GM23338 (cell line): Measurements from ENCODE around the gene EPHA3.

Experiments used
- CREB1 ChIP-seq: fragments of 250-450 bp; sonication (Bioruptor Pico); IDR thresholded peaks from 2 replicates; pipeline ENCODE4 v1.5.0; 2020; ENCODE audit warnings: low read depth, mild to moderate bottlenecking, moderate library complexity
- CTCF ChIP-seq, 2 experiments: fragments of 200-600 bp in 1 of 2; sonication (generic) in 1 of 2; conservative IDR thresholded peaks; 2 replicates each; pipeline versions ENCODE4 v1.5.1 to v1.6.1; 2016 to 2017; ENCODE audit warnings: antibody characterized with exemption in 2 of 2, low read depth in 2 of 2, mild to moderate bottlenecking in 2 of 2, moderate library complexity in 1 of 2
- ETS1 ChIP-seq: IDR thresholded peaks from 2 replicates; pipeline ENCODE4 v1.6.1; 2016; ENCODE audit warnings: antibody characterized with exemption
- EZH2 ChIP-seq: fragments of 200-600 bp; sonication (generic); IDR thresholded peaks from one replicate; pipeline ENCODE4 v1.8.0; 2017; ENCODE audit warnings: antibody characterized with exemption, mild to moderate bottlenecking, low read depth; ENCODE audit not compliant: unreplicated experiment
- EZH2phosphoT487 ChIP-seq: fragments of 200-600 bp; sonication (generic); IDR thresholded peaks from one replicate; pipeline ENCODE4 v1.8.1; 2018; ENCODE audit warnings: antibody characterized with exemption; ENCODE audit not compliant: unreplicated experiment
- JUNB ChIP-seq: IDR thresholded peaks from one replicate; pipeline ENCODE4 v1.6.1; 2016; ENCODE audit warnings: antibody characterized with exemption; ENCODE audit not compliant: unreplicated experiment
- POLR2AphosphoS5 ChIP-seq: IDR thresholded peaks from 2 replicates; pipeline ENCODE4 v1.6.1; 2016; ENCODE audit warnings: antibody characterized with exemption, low read depth
- REST ChIP-seq: IDR thresholded peaks from one replicate; pipeline ENCODE4 v1.6.1; 2018; ENCODE audit warnings: antibody characterized with exemption; ENCODE audit not compliant: unreplicated experiment
- ZNF114 ChIP-seq: fragments of 250-450 bp; sonication (Bioruptor Pico); IDR thresholded peaks from 2 replicates; pipeline ENCODE4 v1.5.0; 2020; ENCODE audit warnings: mild to moderate bottlenecking, moderate library complexity
- ZNF331 ChIP-seq: fragments of 250-450 bp; sonication (Bioruptor Pico); IDR thresholded peaks from 2 replicates; pipeline ENCODE4 v1.5.0; 2020; ENCODE audit warnings: low read depth, mild to moderate bottlenecking, moderate library complexity
- TF ChIP-seq, protein P1 (sequence below): fragments of 250-450 bp; sonication (Bioruptor Pico); IDR thresholded peaks from 2 replicates; pipeline ENCODE4 v1.5.0; 2020; ENCODE audit warnings: mild to moderate bottlenecking, moderate library complexity

GRCh38 chr3:89157575-89157974 is 50.2 kb downstream of the EPHA3 start:
- TF ChIP-seq CTCF (conservative IDR thresholded peaks at IDR 0.05; ENCODE audit: low read depth in 2 of 2) (no peak), EZH2 (no peak), POLR2AphosphoS5 (no peak), JUNB (no peak), REST (no peak), EZH2phosphoT487 (no peak), CREB1 (CRISPR knock-in tag) (no peak), ETS1 (no peak), ZNF114 (CRISPR knock-in tag) (no peak), ZNF331 (CRISPR knock-in tag) (no peak)
- TF ChIP-seq, protein P1, sequence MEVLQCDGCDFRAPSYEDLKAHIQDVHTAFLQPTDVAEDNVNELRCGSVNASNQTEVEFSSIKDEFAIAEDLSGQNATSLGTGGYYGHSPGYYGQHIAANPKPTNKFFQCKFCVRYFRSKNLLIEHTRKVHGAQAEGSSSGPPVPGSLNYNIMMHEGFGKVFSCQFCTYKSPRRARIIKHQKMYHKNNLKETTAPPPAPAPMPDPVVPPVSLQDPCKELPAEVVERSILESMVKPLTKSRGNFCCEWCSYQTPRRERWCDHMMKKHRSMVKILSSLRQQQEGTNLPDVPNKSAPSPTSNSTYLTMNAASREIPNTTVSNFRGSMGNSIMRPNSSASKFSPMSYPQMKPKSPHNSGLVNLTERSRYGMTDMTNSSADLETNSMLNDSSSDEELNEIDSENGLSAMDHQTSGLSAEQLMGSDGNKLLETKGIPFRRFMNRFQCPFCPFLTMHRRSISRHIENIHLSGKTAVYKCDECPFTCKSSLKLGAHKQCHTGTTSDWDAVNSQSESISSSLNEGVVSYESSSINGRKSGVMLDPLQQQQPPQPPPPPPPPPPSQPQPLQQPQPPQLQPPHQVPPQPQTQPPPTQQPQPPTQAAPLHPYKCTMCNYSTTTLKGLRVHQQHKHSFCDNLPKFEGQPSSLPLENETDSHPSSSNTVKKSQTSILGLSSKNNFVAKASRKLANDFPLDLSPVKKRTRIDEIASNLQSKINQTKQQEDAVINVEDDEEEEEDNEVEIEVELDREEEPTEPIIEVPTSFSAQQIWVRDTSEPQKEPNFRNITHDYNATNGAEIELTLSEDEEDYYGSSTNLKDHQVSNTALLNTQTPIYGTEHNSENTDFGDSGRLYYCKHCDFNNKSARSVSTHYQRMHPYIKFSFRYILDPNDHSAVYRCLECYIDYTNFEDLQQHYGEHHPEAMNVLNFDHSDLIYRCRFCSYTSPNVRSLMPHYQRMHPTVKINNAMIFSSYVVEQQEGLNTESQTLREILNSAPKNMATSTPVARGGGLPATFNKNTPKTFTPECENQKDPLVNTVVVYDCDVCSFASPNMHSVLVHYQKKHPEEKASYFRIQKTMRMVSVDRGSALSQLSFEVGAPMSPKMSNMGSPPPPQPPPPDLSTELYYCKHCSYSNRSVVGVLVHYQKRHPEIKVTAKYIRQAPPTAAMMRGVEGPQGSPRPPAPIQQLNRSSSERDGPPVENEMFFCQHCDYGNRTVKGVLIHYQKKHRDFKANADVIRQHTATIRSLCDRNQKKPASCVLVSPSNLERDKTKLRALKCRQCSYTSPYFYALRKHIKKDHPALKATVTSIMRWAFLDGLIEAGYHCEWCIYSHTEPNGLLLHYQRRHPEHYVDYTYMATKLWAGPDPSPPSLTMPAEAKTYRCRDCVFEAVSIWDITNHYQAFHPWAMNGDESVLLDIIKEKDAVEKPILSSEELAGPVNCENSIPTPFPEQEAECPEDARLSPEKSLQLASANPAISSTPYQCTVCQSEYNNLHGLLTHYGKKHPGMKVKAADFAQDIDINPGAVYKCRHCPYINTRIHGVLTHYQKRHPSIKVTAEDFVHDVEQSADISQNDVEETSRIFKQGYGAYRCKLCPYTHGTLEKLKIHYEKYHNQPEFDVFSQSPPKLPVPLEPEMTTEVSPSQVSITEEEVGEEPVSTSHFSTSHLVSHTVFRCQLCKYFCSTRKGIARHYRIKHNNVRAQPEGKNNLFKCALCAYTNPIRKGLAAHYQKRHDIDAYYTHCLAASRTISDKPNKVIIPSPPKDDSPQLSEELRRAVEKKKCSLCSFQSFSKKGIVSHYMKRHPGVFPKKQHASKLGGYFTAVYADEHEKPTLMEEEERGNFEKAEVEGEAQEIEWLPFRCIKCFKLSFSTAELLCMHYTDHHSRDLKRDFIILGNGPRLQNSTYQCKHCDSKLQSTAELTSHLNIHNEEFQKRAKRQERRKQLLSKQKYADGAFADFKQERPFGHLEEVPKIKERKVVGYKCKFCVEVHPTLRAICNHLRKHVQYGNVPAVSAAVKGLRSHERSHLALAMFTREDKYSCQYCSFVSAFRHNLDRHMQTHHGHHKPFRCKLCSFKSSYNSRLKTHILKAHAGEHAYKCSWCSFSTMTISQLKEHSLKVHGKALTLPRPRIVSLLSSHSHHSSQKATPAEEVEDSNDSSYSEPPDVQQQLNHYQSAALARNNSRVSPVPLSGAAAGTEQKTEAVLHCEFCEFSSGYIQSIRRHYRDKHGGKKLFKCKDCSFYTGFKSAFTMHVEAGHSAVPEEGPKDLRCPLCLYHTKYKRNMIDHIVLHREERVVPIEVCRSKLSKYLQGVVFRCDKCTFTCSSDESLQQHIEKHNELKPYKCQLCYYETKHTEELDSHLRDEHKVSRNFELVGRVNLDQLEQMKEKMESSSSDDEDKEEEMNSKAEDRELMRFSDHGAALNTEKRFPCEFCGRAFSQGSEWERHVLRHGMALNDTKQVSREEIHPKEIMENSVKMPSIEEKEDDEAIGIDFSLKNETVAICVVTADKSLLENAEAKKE (CRISPR knock-in tag), result no peak
